HG03045 (cell line): ENCODE measurements around the gene RSPH1.

Source experiments
- ATAC-seq: cut with Tn5 transposase; IDR thresholded peaks from one replicate; pipeline ENCODE4 v1.9.1; 2021; ENCODE audit warnings: mild to moderate bottlenecking, moderate library complexity; ENCODE audit not compliant: unreplicated experiment

Gene RSPH1

GRCh38 chr21:42532466-42533181, 36.6 kb upstream of the RSPH1 start:
- no peak for ATAC-seq

DNA sequence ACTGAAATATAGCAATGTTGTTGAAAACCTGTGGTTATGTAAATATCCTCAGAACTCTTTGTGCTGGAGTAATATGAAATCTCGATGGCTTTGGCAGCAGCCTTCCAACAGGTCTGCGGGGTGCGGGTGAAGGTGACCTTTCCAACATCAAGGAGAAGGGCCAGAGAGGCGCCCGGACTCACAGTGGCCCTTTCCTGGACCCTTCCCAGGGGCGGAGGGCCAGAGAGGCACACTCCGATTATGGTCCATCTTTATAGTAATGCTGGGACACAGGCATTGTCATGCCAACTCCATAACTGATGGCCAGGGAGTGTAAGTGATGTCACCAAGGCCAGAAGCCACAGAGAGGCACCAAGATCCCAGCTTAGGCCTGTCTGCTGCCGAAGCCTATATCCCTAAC, 35.7 kb upstream of the RSPH1 start:
- no peak for ATAC-seq

DNA sequence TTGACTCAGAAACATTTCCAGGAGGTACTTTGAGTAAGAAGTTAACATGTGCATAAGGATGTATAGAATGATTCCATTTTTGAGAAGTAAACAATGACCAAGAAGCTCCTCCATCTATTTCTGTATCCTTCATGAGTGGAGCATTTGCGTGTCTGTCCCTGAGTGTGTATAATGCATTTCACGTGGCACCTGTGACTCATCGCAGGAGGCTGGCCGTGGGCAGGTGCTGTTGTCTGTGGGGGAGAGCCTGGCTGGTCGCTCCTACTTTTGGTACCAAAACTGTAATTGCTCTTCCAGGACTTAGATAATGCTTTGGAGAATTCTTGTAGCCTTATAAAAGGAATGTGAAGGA, 34.1 kb upstream of the RSPH1 start:
- ATAC-seq = no peak

DNA sequence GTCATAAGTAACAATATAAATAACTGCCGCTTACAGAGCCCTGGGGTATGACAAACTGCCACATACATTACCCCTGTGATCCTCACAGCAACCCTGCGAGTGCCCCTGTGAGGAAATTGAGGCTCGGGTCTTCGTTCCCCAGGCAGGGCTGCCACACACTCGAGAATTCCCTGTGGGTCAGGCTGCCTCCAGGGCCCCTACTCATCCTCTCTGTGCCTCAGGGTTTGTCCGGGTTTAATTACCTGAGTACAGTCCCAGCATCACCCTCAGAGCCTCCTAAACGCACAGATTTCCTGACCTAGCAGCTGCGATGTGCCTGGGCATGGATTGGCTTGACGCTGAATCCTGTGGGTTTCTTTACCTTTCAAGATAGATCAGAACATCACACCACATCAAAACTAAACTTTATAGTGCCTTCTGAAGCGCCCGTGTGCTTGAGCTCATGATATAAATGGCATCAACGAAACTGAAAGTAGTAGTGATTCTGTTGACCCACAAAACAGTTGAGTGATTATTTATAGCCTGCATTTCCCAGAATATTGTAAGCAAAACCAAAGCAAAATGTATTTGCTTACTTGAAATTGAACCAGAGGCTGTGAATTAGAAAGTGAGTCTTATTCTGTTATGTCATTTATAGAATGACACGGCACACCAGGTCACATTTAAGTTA, 31.6 kb upstream of the RSPH1 start:
- no peak for ATAC-seq

DNA sequence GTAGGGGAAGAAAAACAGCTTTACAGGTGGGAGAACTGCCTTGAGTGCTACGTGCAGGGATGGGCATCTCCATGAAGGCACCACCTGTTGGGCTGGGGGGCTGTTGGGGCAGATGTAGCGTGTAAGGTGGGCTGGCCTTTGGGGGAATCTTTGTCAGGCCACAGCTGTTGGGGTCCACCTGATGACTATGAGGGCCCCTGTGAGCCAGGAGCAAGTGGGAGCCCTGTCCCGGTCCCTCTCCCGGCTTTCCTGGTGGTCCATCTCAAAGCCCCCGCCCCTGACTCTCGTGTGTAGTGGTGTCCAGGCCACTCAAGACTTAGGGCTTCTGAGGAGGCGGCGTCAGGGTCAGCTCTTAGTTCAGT, 31.1 kb upstream of the RSPH1 start:
- ATAC-seq = no peak

DNA sequence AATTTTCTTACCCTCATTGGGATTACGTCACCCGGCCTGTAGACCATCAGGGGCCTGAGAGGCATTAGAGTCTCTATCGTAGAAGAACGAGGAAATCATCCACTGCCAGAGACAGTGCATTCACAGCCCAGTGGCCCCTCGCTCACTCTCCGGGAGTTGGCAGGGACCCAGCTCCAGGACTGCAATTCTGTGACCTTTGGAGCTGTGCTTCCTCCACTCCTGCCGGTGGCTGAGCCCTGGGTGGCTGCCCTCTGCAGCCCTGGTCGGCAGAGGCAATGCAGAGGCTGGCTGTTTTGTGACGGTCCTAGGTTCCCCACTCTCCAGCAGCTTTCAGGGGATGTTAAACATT, 30.3 kb upstream of the RSPH1 start:
- ATAC-seq = no peak

GRCh38 chr21:42525676-42526378, 29.8 kb upstream of the RSPH1 start:
- ATAC-seq = no peak

GRCh38 chr21:42525029-42525581, 29.1 kb upstream of the RSPH1 start:
- peak; percentile 27 for ATAC-seq

DNA sequence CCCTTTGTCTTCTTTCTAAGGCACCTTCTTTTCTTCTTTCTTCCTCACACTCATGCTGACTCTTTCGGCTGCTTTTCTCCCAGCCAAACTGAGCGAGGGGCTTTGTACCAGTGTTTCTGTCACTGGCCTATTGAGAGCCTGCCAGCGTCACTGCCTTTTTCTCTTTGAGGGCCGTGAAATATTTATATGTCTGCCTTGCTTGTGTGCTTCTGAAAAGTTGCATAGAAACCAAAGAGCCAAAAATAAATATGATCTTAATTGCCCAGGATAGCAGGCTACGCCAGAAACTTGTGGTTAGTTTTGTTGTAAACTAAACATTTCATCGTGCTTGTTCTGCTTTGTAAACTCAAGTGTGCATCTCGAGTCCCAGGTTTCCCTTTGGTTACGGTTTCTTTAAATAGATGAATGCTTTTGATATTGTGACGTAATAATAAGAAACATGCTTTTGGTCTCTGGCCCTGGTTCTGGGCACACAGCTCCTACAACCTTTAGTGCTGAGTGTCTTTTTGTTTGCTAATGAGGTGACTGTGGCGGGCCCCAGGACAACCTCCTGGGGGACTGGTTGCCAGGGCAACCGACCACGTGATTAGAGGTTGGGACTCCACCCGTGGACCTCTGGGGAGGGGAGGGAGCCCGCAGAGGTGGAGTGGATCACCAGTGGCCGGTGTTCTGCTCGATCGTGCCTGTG, 28.5 kb upstream of the RSPH1 start:
- ATAC-seq = peak; percentile 73

DNA sequence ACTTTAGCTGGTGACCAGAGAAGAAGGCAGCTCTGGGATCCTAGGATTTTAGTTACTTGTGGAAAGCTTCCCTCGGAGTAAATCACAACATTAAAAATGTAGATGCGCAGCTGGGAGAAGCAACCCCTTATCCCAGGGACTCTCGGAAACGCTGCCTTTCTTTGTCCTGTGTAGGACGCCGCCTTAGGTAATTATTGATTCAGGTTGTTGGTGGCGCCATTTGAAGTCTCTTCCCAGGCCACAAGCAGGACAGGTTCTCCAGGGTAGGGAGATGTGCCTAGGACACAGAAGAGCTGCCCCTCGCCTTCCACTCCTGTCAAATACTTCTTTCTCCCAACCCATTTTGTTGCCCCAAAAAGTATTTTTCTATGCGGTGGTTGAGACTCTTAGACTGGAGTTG, 27.9 kb upstream of the RSPH1 start:
- no peak for ATAC-seq

DNA sequence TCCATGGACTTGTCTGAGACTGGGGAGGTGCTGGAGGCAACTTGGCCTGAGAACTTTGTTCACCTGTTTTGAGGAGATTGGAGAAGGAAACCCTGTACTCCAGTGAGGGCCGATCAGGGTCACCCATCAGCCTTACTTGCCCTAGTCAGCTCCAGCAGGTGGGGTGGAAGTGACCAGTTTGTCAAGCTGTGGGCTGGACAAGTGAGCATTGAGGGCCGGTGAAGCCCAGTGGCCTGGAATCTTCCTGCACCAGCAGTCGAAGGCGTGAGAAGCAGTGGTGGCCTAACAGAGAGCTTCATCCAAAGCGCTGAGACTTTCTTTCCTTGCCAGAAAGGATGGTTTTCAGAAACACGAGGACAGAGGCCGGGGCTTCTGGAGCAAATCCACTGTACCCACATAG, 27.2 kb upstream of the RSPH1 start:
- no peak for ATAC-seq

DNA sequence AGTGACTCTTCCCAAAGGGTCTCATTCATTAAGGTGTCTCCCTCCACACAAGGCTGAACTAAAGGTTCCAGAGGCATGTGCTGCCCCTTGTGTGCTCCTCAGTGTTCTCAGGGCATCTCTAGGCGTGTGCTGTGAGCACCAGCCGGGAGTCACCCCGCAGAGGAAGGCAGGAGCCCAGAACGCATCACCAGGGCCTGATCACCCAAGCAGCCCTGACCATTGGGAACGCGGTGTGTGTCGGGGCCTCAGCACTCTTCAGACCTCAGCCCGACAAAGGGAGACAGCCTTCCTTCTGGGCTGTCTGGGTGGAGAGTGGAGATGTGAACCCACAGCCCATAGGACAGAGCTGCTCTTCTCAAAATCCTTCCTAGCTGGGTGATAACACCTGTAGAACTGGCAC, 26.7 kb upstream of the RSPH1 start:
- ATAC-seq = no peak

DNA sequence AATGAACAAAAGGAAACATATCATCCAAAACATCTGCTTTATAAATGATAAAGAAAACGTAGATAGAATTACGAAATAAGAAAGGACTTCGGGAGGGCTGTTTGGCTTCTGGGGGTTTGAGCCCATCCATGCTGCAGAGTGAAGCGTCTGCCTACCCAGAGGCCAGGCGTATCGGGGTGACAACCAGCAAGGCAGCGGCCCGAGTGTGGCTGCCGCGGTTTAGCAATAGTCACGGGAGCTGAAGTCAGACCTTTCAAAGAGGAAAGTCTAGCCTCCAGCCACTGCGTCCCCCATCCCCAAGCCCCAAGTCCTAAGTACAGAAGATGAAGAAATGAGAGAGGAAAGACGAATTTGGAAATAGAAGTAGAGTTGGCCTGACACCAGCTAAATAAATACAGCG, 26.2 kb upstream of the RSPH1 start:
- no peak for ATAC-seq

GRCh38 chr21:42521805-42522204, 25.8 kb upstream of the RSPH1 start:
- ATAC-seq = no peak

DNA sequence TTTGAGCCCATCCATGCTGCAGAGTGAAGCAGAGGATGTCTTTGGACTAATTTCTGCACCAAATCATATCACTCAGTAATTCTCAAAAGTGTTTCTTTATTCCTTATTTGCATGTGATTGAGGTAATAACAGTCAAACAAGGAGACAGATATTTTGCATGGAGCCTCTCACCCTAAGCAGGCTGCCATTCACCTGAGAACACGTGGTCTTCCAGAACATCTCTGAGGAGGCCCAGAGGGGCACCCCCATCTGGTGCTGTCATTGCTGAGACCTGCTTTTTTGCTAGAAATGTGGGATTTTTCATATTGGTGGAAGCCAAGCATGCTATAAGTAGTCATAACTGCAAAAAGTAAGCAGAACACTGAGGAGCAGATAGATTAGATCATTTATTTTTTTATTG, 25.4 kb upstream of the RSPH1 start:
- no peak for ATAC-seq

- no peak for ATAC-seq
These were observed 24.7 kb upstream of the RSPH1 start for GRCh38 chr21:42520628-42521253.

DNA sequence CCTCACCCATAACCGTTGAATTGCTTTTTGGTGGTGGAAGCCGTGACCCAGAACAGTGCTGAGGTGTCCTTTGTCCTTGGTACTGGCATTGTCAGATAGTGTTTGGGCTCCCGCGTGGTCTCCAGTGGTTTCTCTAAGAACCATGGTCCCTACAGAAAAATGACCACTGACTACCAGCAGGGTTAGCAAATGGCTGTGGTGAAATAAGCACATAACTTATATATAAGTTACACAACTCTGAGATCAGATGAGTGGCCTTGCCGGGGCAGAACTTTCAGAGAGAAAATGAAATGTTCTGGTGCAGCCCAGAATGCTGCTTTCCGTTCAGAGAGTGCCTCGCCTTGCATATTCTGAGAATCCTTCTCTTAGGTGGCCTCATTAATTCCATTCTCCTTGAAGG, 22.6 kb upstream of the RSPH1 start:
- no peak for ATAC-seq

GRCh38 chr21:42518215-42518614, 22.2 kb upstream of the RSPH1 start:
- ATAC-seq = no peak

DNA sequence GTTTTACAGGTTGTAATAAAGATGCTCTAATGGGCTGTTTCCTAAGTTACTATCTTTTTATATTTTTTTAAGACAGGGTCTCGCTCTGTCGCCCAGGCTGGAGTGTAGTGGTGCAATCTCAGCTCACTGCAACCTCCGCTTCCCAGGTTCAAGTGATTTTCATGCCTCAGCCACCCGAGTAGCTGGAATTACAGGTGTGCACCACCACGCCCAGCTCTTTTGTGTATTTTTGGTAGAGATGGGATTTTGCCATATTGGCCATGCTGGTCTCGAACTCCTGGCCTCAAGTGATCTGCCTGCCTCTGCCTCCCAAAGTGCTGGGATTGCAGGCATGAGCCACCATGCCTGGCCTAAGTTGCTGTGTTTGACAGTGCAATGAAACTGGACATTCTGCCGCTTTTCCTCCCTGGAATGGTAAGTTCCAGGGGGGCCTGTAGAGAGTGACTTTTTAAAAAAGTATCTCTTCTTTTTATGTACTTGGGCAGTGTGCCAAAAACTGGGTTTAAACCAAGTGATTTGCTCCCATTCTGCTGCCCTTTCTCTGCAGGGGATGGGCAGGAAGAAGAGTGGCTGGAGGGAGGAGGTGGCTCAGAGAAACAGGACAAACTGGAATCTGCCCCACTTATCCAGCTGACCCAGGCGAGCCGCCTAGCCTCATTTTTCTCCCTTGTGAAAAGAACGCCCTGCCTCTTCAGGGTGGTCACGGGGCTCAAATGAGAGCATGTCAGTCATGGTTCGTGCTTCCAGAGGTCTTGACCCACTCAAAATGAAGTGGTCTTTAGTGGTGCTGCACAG, 19.9 kb upstream of the RSPH1 start:
- ATAC-seq = no peak

DNA sequence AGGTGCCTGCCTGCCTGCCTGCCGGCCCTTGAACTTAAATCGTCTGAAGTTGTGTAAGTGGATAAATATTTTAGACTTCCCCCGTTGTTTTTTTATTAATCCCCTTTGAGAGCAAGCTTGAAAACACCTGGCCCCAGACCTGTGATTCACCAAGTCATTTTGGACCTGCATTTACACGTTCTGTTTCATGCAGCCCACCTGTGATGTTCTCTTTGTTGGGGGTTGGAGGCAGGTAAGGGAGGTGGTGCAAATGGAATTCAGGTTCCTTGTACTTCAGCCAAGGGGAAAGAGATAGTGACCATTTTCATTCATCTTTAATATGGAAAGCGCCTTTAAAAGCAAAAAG, 18.8 kb upstream of the RSPH1 start:
- ATAC-seq = no peak
